GM03348 (cell line): ENCODE measurements around the gene ATG2A.
A peak's percentile ranks its signal among the peaks of the same experiment; 100 is the strongest.

Experiments used
- DNase-seq: peaks from one replicate; pipeline ENCODE4 v3.0.0; 2012; ENCODE audit warnings: low spot score

ATG2A gene

DNA sequence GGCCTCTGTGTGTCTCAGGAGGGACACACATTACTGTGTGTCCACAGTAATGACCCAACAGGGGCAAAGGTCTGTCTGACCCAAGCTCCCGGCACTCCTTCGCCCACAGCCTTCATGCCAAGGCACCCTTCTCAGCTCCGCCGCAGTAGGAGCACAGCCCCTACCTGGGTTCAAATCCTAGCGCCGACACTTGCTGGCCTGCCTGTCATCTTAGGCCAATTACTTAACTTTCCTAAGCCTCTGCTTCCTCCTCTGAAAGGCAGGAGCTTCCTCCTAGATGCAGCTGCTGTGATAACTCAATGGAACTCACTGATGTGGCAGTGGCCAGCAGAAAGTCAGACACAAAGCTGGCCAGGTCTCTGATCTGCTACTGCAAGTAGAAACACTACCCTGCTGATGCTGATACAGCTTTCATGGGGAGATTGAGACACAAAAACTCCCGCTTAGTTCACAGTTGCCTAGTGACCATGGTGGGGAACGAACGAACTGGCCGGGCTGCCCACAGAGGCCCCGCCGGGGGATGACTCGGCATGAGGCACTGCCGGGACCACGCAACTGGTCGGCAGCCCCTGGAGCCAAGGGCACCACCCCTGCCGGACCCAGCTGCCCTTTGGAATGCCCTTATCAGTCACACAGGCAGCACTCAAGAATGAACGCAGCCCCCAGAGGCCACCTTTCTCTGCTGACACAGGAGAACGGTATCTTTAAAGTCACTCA lies 46.7 kb downstream of the ATG2A start:
- no peak for DNase-seq

DNA sequence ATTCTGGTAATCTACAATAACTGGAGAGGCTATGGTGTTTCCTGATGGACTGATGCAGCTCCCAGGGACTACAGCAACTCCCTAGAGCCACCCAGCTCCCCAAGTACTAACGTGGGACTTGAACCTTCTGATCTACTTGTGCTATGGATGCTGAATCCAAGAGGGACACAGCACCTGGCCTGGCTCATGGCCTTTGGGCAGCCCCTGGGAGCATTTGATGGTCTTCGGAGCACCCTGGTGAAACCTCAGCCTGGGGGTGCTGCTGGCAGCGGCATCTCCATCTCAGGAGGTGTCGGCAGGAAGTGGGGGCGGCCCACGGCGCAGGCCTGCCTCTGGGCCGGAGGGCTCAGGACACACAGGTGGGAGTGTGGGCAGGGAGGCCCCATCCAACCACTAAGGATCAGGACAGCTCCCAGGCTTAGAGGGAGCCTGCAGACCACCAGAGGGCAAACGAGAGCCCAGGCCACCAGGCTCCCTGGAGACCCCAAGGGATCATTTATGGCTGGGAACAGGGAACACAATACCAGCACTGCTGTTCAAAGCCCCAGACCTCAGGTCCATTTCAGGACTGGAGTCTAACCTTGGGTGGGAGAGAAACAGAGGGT lies 47.3 kb downstream of the ATG2A start:
- no peak for DNase-seq

DNA sequence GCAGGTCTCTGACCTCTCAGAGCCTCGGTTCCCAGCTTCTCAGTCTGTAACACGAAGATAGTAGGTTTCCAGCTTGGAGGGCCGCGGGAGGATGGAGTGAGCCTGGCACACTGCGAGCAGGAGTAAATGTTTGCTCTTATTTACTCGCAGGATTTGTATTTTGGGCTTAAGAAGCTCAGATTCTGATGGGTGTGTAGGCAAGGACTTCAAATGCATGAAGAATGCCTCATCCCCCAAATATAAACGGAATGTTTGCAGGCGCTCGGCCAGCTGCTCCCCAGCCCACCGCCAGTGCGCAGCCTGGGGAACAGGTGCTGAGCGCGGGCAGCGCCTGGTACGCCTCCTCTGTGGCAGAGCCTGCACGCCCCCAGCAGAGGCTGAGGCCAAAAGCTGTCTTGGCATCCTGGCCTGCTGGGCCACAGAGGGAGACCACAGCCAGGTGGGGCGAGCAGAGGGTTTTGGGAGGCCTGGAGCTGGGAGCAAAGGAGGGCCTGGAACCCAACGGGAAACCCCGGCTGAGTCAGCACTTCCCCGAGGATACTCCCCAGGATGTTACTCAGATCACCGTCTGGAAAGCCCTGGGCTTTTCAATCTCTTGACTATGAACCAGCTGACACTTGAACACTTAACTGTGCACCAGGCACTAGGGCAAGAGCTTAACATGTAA lies 48.0 kb downstream of the ATG2A start:
- DNase-seq = peak; percentile 78

DNA sequence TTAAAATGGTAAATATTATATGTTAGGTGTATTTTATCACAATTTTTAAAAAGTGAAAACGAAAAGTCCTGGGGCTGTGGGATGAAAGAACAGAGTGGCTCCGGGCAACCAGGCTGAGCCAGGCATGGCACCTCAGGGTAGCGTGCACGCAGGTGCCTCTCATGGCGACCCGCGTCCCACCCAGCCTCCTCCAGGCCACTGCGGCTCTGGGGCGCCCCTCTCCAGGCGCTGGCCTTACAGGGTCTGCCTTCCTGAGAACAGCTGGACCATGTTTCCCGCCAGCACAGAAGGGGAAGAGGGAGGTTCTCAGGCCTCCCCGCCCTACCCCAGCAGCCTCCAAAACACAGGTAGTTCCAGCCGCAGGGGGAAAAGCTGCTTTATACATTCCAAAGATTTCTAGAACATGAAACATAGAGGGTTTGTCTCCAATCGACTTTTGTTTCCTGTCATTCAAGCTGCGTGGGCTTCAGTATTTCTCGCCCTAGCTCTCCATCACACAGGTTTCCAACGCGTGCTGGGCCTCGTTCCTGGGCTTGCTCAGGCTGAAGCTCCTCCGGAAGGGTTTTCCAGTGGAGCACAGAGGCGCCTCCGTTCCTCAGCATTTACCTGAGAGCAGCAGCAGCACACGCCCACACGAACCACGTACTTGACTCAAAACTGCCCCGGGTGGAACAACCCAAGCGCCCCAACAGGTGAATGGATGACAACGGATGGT lies 49.1 kb downstream of the ATG2A start:
- no peak for DNase-seq

DNA sequence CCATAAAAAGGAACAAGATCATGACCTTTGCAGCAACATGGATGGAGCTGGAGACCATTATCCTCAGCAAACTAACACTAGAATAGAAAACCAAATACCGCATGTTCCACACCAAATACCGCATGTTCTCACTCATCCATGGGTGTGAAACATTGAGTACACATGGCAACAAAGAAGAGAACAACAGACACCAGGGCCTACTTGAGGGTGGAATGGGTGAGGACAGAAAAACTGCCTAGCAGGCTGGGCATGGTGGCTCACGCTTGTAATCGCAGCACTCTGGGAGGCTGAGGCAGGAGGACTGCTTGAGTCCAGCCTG lies 50.9 kb downstream of the ATG2A start:
- DNase-seq = no peak

DNA sequence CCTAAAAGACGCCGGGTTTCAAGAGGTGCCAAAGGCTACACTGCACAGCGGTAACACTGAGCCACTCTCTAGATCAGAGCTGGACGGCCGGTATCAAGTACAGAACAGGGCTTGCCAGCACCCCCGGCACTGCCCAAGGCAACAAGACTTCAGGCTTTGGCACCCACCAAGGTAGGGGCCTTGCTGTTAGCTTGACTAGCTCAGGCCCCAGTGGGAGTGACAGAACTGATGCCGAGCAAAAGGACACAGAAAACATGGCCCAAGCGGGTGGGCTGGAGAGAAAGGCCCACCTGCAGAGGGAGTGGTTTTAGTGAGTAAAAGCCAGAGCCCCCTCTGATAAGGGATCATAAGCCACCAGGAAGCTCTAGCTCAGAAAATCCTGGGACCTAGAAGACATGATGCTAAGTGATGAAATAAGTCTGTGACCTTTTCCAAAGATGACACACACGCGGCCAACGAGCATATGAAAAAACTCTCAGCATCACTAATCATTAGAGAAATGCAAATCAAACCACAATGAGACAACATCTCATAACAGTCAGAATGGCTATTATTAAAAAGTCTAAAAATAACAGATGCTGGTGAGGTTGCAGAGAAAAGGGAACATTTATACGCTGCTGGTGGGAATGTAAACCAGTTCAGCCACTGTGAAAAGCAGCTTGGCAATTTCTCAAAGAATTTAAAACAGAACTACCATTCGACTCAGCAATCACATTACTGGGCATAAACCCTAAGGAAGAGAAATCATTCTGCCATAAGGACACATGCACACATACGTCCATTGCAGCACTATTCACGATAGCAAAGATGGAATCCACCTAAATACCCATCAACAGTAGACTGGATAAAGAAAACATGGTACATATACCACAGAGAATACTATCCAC lies 51.5 kb downstream of the ATG2A start:
- no peak for DNase-seq

DNA sequence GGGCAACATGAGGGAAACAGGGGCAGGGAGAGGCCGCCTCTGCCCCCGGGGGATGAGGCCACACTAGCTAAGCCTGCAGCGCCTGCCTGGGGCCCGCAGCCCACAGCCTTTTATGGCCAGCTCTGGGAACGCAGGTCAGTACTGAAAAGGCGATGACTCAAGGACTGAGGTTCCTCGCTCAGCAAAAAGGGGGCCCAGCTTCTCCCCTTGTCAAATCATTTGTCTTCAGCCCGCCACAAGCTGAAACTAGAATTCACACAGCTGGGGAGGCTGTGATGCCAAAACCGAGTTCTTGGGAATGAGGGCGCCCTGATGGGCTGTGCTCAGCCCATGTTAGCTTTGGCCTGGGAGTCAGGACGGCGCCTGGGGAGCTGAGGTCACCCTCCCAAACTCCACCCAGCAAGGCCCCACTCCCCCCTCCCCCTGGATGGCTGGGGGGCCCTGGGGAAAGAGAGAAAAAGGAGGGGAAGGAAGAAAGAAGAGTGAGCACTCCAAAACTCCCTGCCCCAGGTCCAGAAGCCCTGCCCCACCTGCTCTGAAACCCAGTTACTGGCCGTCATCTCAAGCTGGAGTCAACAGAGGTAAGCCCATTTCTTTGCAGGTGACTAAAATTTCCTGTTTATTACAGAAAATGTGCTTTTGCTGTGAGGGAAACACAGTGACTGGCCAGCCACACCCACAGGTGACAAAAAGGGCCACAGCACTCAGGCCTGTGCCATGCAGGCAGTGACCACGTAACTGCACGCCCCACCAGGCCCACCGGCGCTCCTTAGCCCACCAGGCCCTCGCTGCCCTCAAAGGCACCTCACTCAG lies 52.3 kb downstream of the ATG2A start:
- peak; percentile 87 for DNase-seq

DNA sequence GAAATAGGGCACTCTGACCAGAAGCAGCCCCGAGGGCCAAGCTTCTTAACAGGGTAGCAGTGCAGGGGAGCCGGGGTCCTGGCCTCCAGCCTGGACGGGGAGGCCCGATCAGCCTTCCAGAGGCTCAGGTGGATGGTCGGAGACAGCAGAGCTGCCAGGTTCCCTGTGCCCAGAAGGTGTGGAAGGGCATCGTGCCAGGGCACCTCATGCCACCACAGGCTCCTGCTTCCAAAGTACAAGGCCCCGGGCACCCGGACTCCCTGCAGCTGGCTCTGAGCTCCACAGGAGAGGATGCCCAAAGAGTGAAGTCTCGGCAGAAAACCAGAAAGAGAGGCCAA lies 52.9 kb downstream of the ATG2A start:
- no peak for DNase-seq

DNA sequence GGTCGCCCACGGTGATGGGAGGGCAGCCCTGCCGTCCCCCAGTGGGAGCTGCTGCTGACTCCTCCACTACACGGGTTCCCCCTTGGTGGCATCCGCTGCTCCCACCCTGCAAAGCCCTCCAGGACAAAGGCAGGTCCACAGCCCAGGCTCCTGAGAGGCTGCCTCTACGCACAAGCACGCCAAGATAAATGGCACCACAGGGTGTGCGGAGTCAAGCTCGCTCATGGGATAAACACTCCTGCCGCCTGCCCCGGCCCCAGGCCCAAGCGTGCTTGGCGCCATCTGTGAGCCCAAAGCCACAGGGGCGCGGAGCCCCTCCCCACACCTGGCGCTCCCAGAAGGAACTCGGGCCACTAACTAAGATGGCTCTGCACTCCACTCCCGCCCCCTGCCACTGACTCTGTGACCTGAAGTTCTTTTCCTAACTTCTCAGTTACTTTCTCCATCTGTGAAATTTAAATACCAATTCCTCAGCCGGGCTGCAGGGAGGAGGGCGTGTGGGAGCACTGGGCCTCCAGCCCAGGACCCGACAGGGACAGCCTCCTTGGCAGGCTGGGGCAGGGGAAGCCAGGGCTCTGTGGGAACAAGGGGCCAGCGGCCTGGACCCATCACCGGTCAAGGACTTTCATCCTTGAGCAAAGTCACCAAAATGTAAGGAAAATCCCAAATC lies 53.5 kb downstream of the ATG2A start:
- DNase-seq = peak; percentile 67

DNA sequence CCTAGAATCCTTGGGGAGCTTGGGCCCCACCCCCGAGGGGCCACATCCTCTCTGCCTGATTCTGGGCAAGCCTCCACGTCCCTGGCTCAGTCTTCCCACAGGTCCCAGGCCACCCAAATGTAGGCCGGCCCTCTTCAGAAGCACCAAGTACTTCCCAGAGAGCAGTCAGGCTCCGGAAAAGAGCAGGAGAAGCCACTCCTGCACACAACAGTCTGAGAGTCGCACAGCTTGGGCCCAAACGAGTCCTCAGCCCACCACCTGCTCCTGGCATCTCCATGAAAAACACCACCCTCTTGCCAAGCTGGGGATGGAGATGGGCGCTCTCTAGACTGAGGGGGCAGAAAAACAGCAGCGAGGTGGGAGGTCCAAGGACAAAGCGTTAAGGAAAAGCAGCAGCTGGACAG lies 54.0 kb downstream of the ATG2A start:
- DNase-seq = no peak

DNA sequence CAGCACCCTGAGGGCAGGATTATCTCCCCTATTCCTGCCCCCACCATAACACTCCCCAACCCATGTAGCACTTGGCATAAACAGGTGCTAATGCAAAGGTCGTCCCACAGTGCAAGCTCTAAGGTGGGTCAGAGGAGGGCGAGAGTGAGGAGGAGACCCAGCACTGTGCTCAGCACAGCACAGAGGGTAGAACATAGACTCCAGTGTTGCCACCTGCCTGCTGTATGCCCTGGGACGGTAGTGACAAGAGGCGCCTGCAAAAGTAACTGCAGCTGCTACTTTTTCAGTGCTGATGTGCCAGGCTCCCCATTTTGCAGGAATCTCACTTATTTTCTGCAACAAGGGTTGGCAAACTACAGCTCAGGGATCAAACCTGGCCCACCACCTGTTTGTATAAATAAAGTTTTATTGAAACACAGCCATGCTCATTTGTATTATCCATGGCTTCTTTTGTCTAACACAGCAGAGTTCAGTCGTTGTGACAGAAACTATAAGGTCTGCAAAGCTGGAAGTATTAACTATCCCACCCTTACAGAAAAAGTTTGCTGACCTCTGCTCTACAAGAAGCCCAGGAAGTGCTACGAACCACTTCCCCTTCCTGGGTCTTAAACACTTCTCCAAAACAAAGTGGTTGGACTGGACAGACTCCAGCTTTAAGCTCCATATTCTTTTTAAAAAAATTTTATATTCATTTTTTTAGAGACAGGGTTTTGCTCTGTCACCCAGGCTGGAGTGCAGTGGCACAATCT lies 55.6 kb downstream of the ATG2A start:
- DNase-seq = no peak

DNA sequence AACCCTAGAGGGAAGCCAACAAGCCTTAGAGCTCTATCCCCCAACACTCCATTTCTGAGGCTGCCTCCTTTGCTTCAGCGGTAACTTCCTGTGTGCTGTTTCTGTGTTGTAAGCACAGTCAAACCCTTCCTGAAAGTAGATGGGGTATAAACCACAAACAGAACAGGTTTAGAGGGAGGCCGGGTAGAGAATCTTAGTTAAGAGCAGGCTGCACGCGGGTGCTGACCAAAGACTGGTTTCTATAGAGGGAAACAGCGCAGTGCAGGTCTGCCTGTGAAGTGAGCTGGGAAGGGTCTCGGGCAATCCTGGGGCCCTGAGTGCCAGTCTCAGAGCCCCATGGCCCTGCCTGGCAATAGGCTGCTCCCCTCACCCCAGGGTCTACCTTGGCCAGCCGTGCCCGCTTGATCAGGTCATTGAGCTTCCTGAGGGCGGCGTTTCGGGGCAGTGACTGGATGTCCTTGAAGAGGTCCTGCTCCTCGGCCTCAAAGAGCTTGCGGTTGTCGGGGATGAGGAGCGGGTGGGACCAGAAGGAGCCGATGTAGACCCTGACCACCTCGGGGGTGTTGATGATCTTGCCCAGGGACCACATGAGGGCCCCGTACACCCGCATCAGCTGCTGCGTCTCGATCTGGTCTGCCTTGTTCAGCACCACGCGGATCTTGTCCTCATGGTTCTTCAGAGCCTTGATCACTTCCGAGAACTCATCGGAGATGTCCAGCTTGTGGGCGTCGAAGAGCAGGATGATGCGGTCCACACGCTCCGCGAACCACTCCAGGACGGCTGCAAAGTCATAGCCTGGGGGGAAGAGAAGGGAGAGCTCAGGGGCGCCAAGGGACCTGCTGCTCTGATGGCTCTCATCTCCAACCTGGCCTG lies 57.2 kb downstream of the ATG2A start:
- no peak for DNase-seq

DNA sequence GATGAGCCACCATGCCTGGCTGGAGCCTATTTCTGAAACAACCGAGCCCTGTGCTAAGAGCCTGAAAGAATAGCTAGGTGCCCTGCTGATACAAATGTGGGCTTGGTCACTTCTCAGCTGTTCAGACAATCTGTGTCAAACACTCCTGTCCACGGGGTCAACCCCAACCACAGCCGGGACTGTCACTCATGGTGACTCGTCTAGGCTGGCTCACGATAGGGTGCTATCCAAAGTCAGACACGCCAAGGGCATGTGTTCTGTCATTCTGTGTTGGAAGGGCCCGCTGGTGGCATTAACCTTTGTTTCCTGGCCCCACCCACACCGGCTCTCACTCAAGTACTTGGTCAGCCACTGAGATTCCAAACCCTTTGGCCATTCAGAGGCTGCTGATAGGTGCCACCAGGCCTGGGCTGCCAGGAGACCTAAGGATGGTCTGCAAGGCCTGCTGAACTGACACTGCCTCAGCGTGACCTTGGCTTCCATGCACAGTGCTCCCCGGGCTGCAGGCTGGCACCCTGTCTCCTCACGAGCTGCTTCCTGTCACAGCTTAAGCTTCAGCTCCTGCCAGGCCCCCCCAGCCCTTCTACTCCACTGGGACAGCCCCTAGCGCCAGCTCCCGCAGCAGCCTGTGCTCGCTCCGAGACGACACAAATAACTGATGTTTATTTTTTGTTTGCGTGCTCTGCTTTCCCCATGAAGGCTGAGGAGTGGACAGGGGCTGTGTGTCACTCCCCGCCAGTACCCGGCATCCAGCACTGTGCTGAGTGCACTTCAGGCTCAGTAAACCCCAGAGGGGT lies 58.3 kb downstream of the ATG2A start:
- no peak for DNase-seq

DNA sequence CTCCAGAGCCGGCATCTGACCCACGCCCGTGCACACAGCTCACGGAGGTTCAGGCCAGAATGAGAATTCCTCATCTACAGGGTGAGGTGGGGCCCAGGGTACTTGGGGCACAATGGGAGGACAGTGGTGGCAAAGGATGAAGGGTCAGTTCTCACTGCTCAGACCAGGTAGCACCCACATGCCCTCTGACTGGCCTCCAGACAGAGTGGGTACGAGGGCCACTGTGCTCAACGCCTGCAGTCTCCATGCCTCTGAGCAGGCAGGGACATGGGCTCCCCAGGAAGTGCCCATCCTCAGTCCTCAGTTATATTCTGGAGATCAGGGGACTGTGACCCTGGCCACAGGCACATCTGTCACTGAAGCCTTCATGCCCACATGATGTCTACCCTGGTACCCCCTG lies 59.5 kb downstream of the ATG2A start:
- DNase-seq = no peak

DNA sequence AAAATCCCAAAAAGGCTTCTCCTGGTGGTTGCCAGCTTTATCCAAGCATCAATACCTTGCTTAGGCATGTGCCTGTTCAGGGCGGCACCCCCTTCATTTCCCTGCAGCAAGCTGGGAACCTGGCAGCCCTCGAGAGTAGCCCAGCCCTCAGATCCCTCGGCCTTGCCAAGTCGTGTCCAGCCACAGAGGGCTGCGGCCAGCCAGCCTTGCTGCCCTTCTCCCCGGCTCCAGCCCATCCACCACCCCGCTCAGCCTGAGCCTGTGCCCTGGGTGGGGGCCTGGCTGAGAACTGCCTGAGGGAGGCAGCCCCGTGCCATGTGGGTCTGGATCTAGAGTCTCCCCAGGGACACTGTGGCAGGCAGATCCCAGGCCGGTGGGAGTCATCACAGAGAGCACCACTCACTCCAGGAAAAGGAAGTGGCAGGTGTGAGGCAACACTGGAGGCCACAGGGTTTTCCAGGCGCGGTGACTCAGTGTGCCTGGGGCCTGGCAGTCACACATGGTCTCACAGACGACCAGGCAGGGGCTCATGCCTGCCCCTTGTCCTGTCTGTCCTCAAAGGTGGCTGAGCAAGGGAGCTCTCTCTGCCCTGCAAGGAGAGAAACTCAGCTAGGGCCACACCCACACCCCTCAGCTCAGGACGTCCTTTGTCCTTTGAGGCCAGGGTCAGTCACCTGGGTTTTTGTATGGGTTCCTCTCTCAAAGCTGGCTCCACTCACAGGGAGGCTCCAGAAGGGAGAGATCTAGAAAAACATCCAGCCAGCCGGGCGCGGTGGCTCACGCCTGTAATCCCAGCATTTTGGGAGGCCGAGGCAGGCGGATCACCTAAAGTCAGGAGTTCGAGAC lies 60.4 kb downstream of the ATG2A start:
- DNase-seq = peak; percentile 73

DNA sequence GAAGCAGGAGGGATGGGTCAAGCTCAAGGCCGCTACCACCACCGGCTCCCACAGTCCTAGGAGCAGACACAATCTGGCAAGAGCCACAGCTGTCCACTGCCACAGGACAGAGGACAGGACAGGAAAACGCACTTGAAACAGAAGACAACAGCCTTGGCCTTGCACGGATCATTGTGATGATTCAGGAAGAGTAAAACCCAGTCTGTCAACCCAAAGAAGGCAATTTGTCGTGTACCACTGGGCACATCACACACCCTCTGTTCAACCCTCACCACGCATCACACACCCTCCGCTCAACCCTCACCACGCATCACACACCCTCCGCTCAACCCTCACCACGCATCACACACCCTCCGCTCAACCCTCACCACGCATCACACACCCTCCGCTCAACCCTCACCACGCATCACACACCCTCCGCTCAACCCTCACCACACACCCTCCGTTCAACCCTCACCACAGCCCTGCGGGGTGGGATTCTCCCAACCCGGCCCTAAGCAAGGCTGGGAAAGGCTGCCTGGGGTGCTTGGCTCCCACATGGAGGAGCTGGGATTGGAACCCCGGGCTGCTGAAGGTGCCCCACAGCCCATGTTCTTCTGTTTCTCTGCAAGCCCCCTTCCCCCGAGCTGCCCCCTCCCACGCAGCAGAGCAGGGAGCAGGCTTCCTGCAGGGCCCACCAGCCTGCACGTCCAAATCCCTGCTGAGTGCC lies 61.3 kb downstream of the ATG2A start:
- DNase-seq = no peak
